Measurements from ENCODE around the gene RBM6. TPM values are rescaled to one million over a fixed set of nuclear protein-coding genes. Genes with fewer than 3 reads are reported as not detected.

RBM6 gene
- total RNA-seq, 5 donors from 2014 or later (not counting 1 experiment from before 2014, with no cell fraction given), result 127 to 149 (median 140) TPM

DNA sequence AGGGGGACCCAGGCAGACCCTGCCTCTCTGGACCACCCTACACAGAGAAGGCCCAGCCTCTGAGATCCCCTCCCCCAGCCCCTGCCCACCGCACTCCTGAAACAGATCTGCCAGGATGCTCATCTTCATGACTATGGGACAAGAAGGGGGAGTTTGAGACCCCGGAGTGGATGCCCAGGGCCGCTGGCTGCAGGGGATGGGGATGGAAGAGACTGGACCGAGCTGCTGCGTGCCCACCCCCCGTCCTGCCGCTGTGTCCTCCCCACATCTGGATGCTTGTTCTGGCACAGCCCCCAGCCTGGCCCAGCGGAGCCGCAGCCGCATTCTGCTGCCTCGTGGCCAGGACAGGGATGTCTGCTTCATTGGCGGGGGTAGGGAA, 184.8 kb downstream of the RBM6 start:
- H3K36me3 Mint-ChIP-seq, result no peaks in the 10 kb centered on the region
- no peak overlapping the region for H3K27ac Mint-ChIP-seq
- 90% methylated on average over 8 of the region's 12 CpGs for WGBS (ENCODE audit: insufficient coverage)

DNA sequence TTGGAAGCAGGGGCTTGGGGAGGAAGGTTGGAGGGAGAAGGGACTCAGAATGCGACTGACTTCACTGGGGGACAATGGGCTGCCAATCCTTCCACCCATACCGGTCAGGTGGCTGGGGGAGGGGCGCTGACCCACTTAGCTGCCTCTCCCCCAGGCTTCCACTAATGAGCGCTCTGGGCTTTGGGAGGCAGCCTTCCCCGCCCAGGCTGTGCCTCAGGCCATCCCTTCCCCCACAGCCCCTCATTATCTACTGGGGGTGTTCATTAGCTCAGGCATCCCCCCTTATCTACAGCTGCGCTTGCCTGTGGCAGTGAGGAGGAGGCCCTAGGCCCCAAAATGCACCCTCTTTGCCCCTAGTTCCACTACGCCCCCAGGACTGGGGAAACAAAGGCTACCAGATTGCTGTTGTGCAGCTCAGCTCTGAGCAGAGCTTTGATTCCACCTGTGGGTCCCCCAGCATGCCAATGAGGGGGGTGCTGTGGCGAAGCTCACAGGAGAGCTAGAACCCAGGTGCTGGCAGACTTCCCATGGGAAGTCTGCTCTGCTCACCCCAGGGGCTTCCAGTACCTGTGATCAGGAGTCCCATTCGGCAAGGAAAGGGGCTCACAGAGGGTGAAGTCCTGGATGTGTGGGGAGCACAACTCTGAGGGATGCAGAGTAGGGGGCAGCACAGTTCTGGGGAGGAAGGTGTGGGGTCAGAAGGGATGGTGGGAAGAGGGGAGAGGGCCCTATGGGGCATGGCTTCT, 185.8 kb downstream of the RBM6 start:
- peaks cover 2 to 9% of the 10 kb centered on the region in 2 donors for H3K36me3 ChIP-seq (ENCODE audit: control insufficient read depth in 2 of 2, extremely low read depth in 1 of 2, insufficient read depth in 1 of 2, low read length in 1 of 2)
- H3K27ac ChIP-seq (ENCODE audit: low read length), result no peak overlapping the region
- CTCF ChIA-PET, result interaction anchor here (0.6 to 1.1 kb wide), 2 partner anchors 12 to 17 kb away, joined by 6 to 7 read pairs; no protein-coding TSS in a partner anchor
- DNase-seq (no peak), ATAC-seq (replicated peaks in 1 of 4) (no peak)
- Mint-ChIP-seq H3K4me1 (peaks cover 0 to 4% (median 0%) of the 10 kb centered on the region in 3 donors), H3K9me3 (no peaks in the 10 kb centered on the region), H3K36me3 (no peaks in the 10 kb centered on the region), H3K4me3 (no peak overlapping the region), H3K27me3 (no peaks in the 10 kb centered on the region), H3K27ac (no peak overlapping the region)
- WGBS (ENCODE audit: insufficient coverage), result 93% methylated on average over 3 of the region's 9 CpGs
- H3K27me3 ChIP-seq (replicated peaks in 1 of 2; ENCODE audit: control insufficient read depth in 2 of 2, extremely low read depth in 1 of 2, insufficient read depth in 2 of 2, low read length in 1 of 2), result peaks cover 0 to 3% of the 10 kb centered on the region in 2 experiments
- POLR2A ChIA-PET, result no interaction called here
- peaks cover 0 to 11% of the 10 kb centered on the region in 2 experiments for H3K4me1 ChIP-seq (ENCODE audit: control insufficient read depth in 1 of 2, extremely low read depth in 1 of 2, insufficient read depth in 2 of 2, low read length in 2 of 2)
- H3K9me3 ChIP-seq, result no peaks in the 10 kb centered on the region
- H3K4me3 ChIP-seq (ENCODE audit: control insufficient read depth in 1 of 2, extremely low read depth in 1 of 2, low read length in 1 of 2), result no peak overlapping the region

More for the DNA sequence above, 184.8 kb downstream of the RBM6 start:
- CTCF ChIA-PET, result interaction anchor here in 1 of 2 donors (0.6 kb wide), 1 partner anchor 16 kb away, joined by 6 read pairs; no protein-coding TSS in a partner anchor
- H3K4me3 Mint-ChIP-seq, result no peak overlapping the region
- no peak for ATAC-seq (replicated peaks in 1 of 4)
- no peaks in the 10 kb centered on the region for H3K27me3 Mint-ChIP-seq
- no peaks in the 10 kb centered on the region for H3K9me3 ChIP-seq
- H3K9me3 Mint-ChIP-seq, result no peaks in the 10 kb centered on the region
- POLR2A ChIA-PET, result no interaction called here
- DNase-seq, result no peak
- H3K27ac ChIP-seq (ENCODE audit: low read length), result no peak overlapping the region
- H3K27me3 ChIP-seq (replicated peaks in 1 of 2; ENCODE audit: control insufficient read depth in 2 of 2, extremely low read depth in 1 of 2, insufficient read depth in 2 of 2, low read length in 1 of 2), result peaks cover 0 to 3% of the 10 kb centered on the region in 2 experiments
- H3K4me3 ChIP-seq (ENCODE audit: control insufficient read depth in 1 of 2, extremely low read depth in 1 of 2, low read length in 1 of 2), result no peak overlapping the region
- H3K4me1 ChIP-seq (ENCODE audit: control insufficient read depth in 1 of 2, extremely low read depth in 1 of 2, insufficient read depth in 2 of 2, low read length in 2 of 2), result peaks cover 0 to 11% of the 10 kb centered on the region in 2 experiments
- peaks cover 10 to 18% of the 10 kb centered on the region in 2 donors for H3K36me3 ChIP-seq (ENCODE audit: control insufficient read depth in 2 of 2, extremely low read depth in 1 of 2, insufficient read depth in 1 of 2, low read length in 1 of 2)
- H3K4me1 Mint-ChIP-seq, result peaks cover 0 to 4% (median 0%) of the 10 kb centered on the region in 3 donors

DNA sequence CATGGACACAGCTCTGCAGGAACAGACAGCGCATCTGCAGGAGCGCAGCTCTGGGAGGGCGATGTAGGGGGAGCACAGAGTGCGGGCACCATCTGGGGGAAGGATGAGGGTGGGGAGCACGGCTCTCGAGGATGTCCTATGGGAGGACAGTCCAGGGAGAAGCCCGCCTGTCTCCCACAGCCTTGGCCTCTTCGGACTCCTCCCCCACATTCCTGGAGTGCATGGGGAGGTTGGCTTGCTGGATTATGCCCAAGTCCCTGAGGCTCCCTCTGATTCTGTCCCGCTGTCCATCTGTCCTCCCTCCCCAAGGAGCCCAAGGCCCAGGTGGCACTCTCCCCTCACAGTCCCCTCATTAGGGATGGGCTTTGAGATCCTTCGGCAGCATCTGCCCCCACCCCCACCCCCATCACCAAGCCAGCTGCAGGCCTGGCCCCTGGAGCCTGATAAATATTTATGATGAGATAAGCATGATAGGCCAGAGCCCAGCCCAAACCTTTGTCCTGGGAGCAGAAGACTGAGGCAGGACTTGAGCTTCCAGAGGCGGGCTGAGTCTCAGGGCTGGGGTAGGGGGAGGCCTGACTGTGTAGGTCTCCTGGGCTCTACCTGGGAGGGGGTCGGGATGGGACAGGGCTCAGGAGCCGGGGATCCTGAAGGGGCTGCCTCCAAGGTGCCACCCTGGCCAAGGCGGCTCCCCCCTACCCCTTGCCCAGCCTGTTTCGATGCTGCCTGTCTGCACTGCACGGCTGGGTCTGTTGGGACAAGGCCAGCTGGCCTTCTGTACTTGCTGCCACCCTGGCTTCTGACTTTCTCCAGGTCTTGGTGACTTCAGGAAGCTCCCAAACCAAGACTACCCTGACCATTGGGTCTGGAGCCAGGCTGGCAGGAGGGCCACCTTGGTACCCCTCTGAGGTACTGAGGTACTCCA, 186.6 kb downstream of the RBM6 start:
- 98% methylated on average over 5 of the region's 16 CpGs for WGBS (ENCODE audit: insufficient coverage)

More for the DNA sequence above, 186.6 kb downstream of the RBM6 start:
- POLR2A ChIA-PET, result no interaction called here
- DNase-seq (no peak), ATAC-seq (replicated peaks in 1 of 4) (no peak)
- no peaks in the 10 kb centered on the region for H3K27me3 Mint-ChIP-seq
- Histone ChIP-seq H3K4me1 (ENCODE audit: control insufficient read depth in 1 of 2, extremely low read depth in 1 of 2, insufficient read depth in 2 of 2, low read length in 2 of 2) (peaks cover 0 to 8% of the 10 kb centered on the region in 2 experiments), H3K27ac (ENCODE audit: low read length) (no peak overlapping the region), H3K36me3 (ENCODE audit: control insufficient read depth in 2 of 2, extremely low read depth in 1 of 2, insufficient read depth in 1 of 2, low read length in 1 of 2) (peaks cover 0 to 8% of the 10 kb centered on the region in 2 donors), H3K27me3 (replicated peaks in 1 of 2; ENCODE audit: control insufficient read depth in 2 of 2, extremely low read depth in 1 of 2, insufficient read depth in 2 of 2, low read length in 1 of 2) (peaks cover 0 to 3% of the 10 kb centered on the region in 2 experiments), H3K9me3 (no peaks in the 10 kb centered on the region), H3K4me3 (ENCODE audit: control insufficient read depth in 1 of 2, extremely low read depth in 1 of 2, low read length in 1 of 2) (no peak overlapping the region)
- no peaks in the 10 kb centered on the region for H3K36me3 Mint-ChIP-seq
- H3K4me3 Mint-ChIP-seq, result no peak overlapping the region
- no peak overlapping the region for H3K27ac Mint-ChIP-seq
- no peaks in the 10 kb centered on the region for H3K9me3 Mint-ChIP-seq
- no peaks in the 10 kb centered on the region for H3K4me1 Mint-ChIP-seq
- CTCF ChIA-PET, result interaction anchor here in 1 of 2 donors (1.1 kb wide), 1 partner anchor 12 kb away, joined by 7 read pairs; no protein-coding TSS in a partner anchor

Other genes starting within 250 kb of the RBM6 start
- gene AMIGO3, start 220.5 kb upstream of the RBM6 start, total RNA-seq, result 1 to 10 TPM in 1 of 5 donors, under 1 TPM in 2, not detected in 2; 0.20 to 1.4 (median 0.26) TPM
- gene GMPPB, start 216.2 kb upstream of the RBM6 start, total RNA-seq, result 10 to 100 TPM; 34.5 to 54.5 (median 39.9) TPM
- 10 to 100 TPM; 31.6 to 62.2 (median 57.0) TPM for gene IP6K1, start 153.6 kb upstream of the RBM6 start, total RNA-seq
- under 1 TPM in 4 of 5 donors, not detected in 1; 0.35 to 0.68 (median 0.36) TPM for gene CDHR4, start 140.3 kb upstream of the RBM6 start, total RNA-seq
- 1 to 10 TPM in 4 of 5 donors, under 1 TPM in 1; 0.73 to 2.7 (median 1.8) TPM for gene INKA1, start 136.9 kb upstream of the RBM6 start, total RNA-seq
- 100 to 1,000 TPM; 246 to 299 (median 293) TPM for gene UBA7, start 126.2 kb upstream of the RBM6 start, total RNA-seq
- 1 to 10 TPM; 4.0 to 5.7 (median 4.4) TPM for gene TRAIP, start 83.6 kb upstream of the RBM6 start, total RNA-seq
- under 1 TPM in 3 of 5 donors, not detected in 2; 0.18 to 0.35 (median 0.28) TPM for gene CAMKV, start 70.2 kb upstream of the RBM6 start, total RNA-seq
- 1 to 10 TPM in 4 of 5 donors, under 1 TPM in 1; 0.59 to 1.6 (median 1.3) TPM for gene MST1R, start 36.3 kb upstream of the RBM6 start, total RNA-seq
- gene MON1A, start 10.3 kb upstream of the RBM6 start, total RNA-seq, result 10 to 100 TPM in 3 of 5 donors, 1 to 10 TPM in 2; 5.4 to 15.0 (median 11.7) TPM
- gene RBM5, start 148.8 kb downstream of the RBM6 start, total RNA-seq, result 100 to 1,000 TPM; 293 to 354 (median 316) TPM
- gene SEMA3F, start 215.2 kb downstream of the RBM6 start, total RNA-seq, result under 1 TPM in 4 of 5 donors, not detected in 1; 0.32 to 0.46 (median 0.36) TPM

Data from T-cell (primary cell).